Neural progenitor cell (in vitro differentiated cells): Measurements from ENCODE around the gene ATG9B. TPM values are rescaled to one million over a fixed set of nuclear protein-coding genes. Genes with fewer than 3 reads are reported as not detected.

Experiments used
- DNase-seq: peaks from one replicate; pipeline ENCODE4 v3.0.0-alpha.2; 2016; ENCODE audit warnings: low spot score
- H2AFZ ChIP-seq: fragments of 200-600 bp; sonication (generic); replicated peaks from 2 replicates; pipeline ENCODE4 v1.6.1; 2016; ENCODE audit warnings: antibody characterized with exemption
- H3F3A ChIP-seq: fragments of 200-600 bp; sonication (generic); 2 replicates; pipeline ENCODE4 v1.6.1; 2016; ENCODE audit warnings: antibody characterized with exemption, low read depth
- H3K27ac ChIP-seq: fragments of 200-600 bp; sonication (generic); 2 replicates; pipeline ENCODE4 v1.5.1; 2016; ENCODE audit warnings: mild to moderate bottlenecking
- H3K27me3 ChIP-seq: fragments of 200-600 bp; sonication (generic); 2 replicates; pipeline ENCODE4 v1.6.1; 2016; ENCODE audit warnings: mild to moderate bottlenecking, moderate library complexity
- H3K36me3 ChIP-seq: fragments of 200-600 bp; sonication (generic); 2 replicates; pipeline ENCODE4 v1.5.1; 2016
- H3K4me1 ChIP-seq: fragments of 200-600 bp; sonication (generic); 2 replicates; pipeline ENCODE4 v1.6.1; 2016; ENCODE audit warnings: mixed run types
- H3K4me2 ChIP-seq: fragments of 200-600 bp; sonication (generic); 2 replicates; pipeline ENCODE4 v1.6.1; 2016
- H3K4me3 ChIP-seq: fragments of 200-600 bp; sonication (generic); 2 replicates; pipeline ENCODE4 v1.5.1; 2016
- H3K79me2 ChIP-seq: fragments of 200-600 bp; sonication (generic); 2 replicates; pipeline ENCODE4 v1.6.1; 2016; ENCODE audit warnings: low read depth
- H3K9ac ChIP-seq: fragments of 200-600 bp; sonication (generic); 2 replicates; pipeline ENCODE4 v1.6.1; 2016
- H3K9me3 ChIP-seq: fragments of 200-600 bp; sonication (generic); 2 replicates; pipeline ENCODE4 v1.5.1; 2016; ENCODE audit warnings: low read depth
- H4K20me1 ChIP-seq: fragments of 200-600 bp; sonication (generic); 2 replicates; pipeline ENCODE4 v1.6.1; 2016; ENCODE audit warnings: low read depth
- H3K27ac Mint-ChIP-seq: 3 replicates; pipeline ENCODE4 v1.8.0; 2021; ENCODE audit warnings: mixed read lengths
- H3K27me3 Mint-ChIP-seq: 2 replicates; pipeline ENCODE4 v1.8.0; 2022; ENCODE audit warnings: low read depth, mild to moderate bottlenecking, inconsistent platforms, moderate library complexity, mixed read lengths; ENCODE audit not compliant: insufficient read depth
- H3K36me3 Mint-ChIP-seq: 3 replicates; pipeline ENCODE4 v1.8.0; 2021; ENCODE audit warnings: mixed read lengths
- H3K4me1 Mint-ChIP-seq: 3 replicates; pipeline ENCODE4 v1.8.0; 2021; ENCODE audit warnings: mixed read lengths
- H3K4me3 Mint-ChIP-seq: 3 replicates; pipeline ENCODE4 v1.8.0; 2021; ENCODE audit warnings: mild to moderate bottlenecking, moderate library complexity, mixed read lengths
- H3K9me3 Mint-ChIP-seq: 3 replicates; pipeline ENCODE4 v1.8.0; 2020; ENCODE audit warnings: mixed read lengths
- EZH2 ChIP-seq: fragments of 200-600 bp; sonication (generic); IDR thresholded peaks from 2 replicates; pipeline ENCODE4 v1.6.1; 2017; ENCODE audit warnings: antibody characterized with exemption, mild to moderate bottlenecking, moderate library complexity
- EZH2phosphoT487 ChIP-seq: fragments of 200-600 bp; sonication (generic); IDR thresholded peaks from 2 replicates; pipeline ENCODE4 v1.6.1; 2017; ENCODE audit warnings: antibody characterized with exemption
- total RNA-seq: library from RNA; depleted of rRNA; stranded (reverse); fragments of >200 nt; gene quantifications from 2 replicates; pipeline ENCODE4 v1.2.3, GENCODE V29; 2015; ENCODE audit warnings: low replicate concordance
- TF ChIP-seq, protein P1 (sequence below): fragments of 200-600 bp; sonication (generic); IDR thresholded peaks from 2 replicates; pipeline ENCODE4 v1.5.1; 2017; ENCODE audit warnings: antibody characterized with exemption, mild to moderate bottlenecking

Gene ATG9B
- total RNA-seq, 1 donor from 2014 or later = 0.43 TPM

DNA sequence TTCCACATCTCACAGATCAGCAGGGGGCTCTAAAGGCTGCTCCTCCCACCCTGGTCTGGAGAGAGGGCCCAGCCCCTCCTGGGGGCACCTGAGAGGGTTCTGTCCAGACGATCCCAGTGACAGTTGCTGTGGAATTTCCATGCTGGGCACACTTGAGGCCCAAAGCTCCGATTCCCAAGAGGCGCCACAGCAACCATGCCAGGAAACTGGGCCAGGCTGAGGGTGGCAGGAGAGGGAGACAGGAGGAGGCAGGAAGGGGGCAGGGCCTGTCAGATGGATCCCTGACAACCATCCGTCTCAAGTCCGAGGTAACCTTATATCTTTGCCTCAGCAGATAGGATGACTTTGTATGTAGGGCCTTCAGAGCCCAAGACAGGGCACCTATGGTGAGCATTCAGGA is 37.7 kb downstream of the ATG9B start:
- no peaks in the 10 kb centered on the region for H3K9me3 ChIP-seq
- TF ChIP-seq, protein P1, sequence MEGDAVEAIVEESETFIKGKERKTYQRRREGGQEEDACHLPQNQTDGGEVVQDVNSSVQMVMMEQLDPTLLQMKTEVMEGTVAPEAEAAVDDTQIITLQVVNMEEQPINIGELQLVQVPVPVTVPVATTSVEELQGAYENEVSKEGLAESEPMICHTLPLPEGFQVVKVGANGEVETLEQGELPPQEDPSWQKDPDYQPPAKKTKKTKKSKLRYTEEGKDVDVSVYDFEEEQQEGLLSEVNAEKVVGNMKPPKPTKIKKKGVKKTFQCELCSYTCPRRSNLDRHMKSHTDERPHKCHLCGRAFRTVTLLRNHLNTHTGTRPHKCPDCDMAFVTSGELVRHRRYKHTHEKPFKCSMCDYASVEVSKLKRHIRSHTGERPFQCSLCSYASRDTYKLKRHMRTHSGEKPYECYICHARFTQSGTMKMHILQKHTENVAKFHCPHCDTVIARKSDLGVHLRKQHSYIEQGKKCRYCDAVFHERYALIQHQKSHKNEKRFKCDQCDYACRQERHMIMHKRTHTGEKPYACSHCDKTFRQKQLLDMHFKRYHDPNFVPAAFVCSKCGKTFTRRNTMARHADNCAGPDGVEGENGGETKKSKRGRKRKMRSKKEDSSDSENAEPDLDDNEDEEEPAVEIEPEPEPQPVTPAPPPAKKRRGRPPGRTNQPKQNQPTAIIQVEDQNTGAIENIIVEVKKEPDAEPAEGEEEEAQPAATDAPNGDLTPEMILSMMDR = no peak
- TF ChIP-seq EZH2phosphoT487 = no peak
- TF ChIP-seq EZH2 = no peak
- Mint-ChIP-seq H3K36me3 (no peaks in the 10 kb centered on the region), H3K9me3 (peaks cover 7% of the 10 kb centered on the region), H3K27ac (no peak overlapping the region), H3K27me3 (peaks cover 32% of the 10 kb centered on the region), H3K4me3 (no peak overlapping the region), H3K4me1 (peaks cover 20% of the 10 kb centered on the region)
- H3K9ac ChIP-seq = no peak overlapping the region
- H4K20me1 ChIP-seq = peaks cover 3% of the 10 kb centered on the region
- H3K4me2 ChIP-seq = no peak overlapping the region
- no peak overlapping the region for H2AFZ ChIP-seq
- H3F3A ChIP-seq = no peaks in the 10 kb centered on the region
- no peaks in the 10 kb centered on the region for H3K4me1 ChIP-seq
- DNase-seq = no peak
- no peaks in the 10 kb centered on the region for H3K36me3 ChIP-seq
- peaks cover 32% of the 10 kb centered on the region for H3K27me3 ChIP-seq
- no peak overlapping the region for H3K4me3 ChIP-seq
- no peak overlapping the region for H3K27ac ChIP-seq
- H3K79me2 ChIP-seq = no peaks in the 10 kb centered on the region

DNA sequence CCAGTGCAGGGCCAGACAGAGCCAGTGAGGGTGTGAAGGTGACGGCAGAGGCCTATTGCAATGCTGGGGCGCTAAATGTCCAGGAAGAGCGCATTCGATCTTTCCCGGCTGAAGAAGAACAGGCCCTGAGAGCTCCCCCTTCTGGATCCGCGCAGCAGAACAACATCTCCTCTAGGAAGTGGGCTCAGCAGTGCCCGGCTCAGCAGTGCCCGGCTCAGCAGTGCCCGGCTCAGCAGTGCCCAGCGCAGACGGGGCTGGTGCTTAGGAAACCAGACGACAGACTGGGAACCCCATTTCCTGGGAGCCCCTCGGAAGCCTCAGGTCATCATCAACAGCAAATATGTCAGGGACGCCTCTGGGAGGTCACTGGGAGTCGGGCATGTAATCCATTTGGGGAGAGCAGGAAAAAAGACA is 38.2 kb downstream of the ATG9B start:
- Histone ChIP-seq H3K27me3 (peaks cover 36% of the 10 kb centered on the region), H3K9ac (no peak overlapping the region), H3K4me3 (no peak overlapping the region), H3F3A (no peaks in the 10 kb centered on the region), H2AFZ (no peak overlapping the region), H3K27ac (no peak overlapping the region), H3K9me3 (no peaks in the 10 kb centered on the region), H4K20me1 (peaks cover 3% of the 10 kb centered on the region), H3K79me2 (no peaks in the 10 kb centered on the region), H3K4me1 (peaks cover under 1% of the 10 kb centered on the region), H3K4me2 (no peak overlapping the region), H3K36me3 (no peaks in the 10 kb centered on the region)
- Mint-ChIP-seq H3K9me3 (peaks cover 7% of the 10 kb centered on the region), H3K27ac (no peak overlapping the region), H3K4me3 (no peak overlapping the region), H3K4me1 (peaks cover 23% of the 10 kb centered on the region), H3K27me3 (peaks cover 36% of the 10 kb centered on the region), H3K36me3 (no peaks in the 10 kb centered on the region)
- TF ChIP-seq EZH2 = no peak
- TF ChIP-seq, protein P1 = peak; percentile 77
- DNase-seq = peak; percentile 85

DNA sequence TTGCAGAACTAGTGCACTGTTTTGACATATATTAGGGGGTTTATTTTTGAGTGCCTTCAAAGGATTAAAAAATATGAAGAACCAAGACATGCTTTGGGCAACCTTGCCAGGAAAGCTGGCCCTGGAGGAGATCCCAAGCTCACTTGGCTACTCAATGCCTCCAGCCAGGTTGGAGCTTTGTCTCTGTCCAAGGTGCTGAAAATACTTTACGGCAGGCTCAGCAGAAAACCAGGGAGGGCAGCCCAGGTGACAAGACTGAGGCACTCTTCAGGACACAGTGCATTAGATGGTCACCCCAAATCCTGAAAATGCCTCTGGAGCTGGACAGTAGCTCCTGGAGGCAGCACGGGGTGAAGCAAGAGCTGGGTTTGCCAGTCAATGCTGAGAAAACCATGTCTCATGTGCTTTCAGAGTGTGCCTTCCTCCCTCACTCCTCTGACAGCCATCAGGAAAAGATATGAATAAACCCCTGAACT is 40.4 kb downstream of the ATG9B start:
- no peak overlapping the region for H3K4me3 ChIP-seq
- no peaks in the 10 kb centered on the region for H3K79me2 ChIP-seq
- peaks cover 20% of the 10 kb centered on the region for H3K4me1 ChIP-seq
- no peak overlapping the region for H2AFZ ChIP-seq
- H3K9me3 ChIP-seq = no peaks in the 10 kb centered on the region
- H3K9ac ChIP-seq = no peak overlapping the region
- peaks cover 3% of the 10 kb centered on the region for H4K20me1 ChIP-seq
- H3K4me2 ChIP-seq = no peak overlapping the region
- TF ChIP-seq EZH2 (no peak), EZH2phosphoT487 (no peak)
- TF ChIP-seq, protein P1 = no peak
- H3K27ac ChIP-seq = no peak overlapping the region
- H3K4me3 Mint-ChIP-seq = no peak overlapping the region
- no peaks in the 10 kb centered on the region for H3K9me3 Mint-ChIP-seq
- H3F3A ChIP-seq = peaks cover 16% of the 10 kb centered on the region
- H3K27me3 ChIP-seq = peaks cover 40% of the 10 kb centered on the region
- no peaks in the 10 kb centered on the region for H3K36me3 ChIP-seq
- H3K27ac Mint-ChIP-seq = no peak overlapping the region
- H3K27me3 Mint-ChIP-seq = peaks cover 35% of the 10 kb centered on the region
- H3K36me3 Mint-ChIP-seq = no peaks in the 10 kb centered on the region
- peaks cover 34% of the 10 kb centered on the region for H3K4me1 Mint-ChIP-seq
- peak; percentile 87 for DNase-seq
